Sigmoid colon (tissue), 4 donors: Measurements from ENCODE around the gene DMRTC1.
"Not testable (repeated sequence)": the region's sequence is repeated elsewhere in the genome, so short reads cannot be mapped to it uniquely, and the experiment has no call there.

ENCODE experiments used
- CTCF ChIP-seq, 4 experiments: fragments of 450-650 bp in 3 of 4; fragments of 200-600 bp in 1 of 4; IDR thresholded peaks; one replicate each; pipeline ENCODE4 v1.5.1; 2016 to 2019; ENCODE audit warnings: antibody characterized with exemption in 4 of 4, mild to moderate bottlenecking in 3 of 4, moderate library complexity in 2 of 4
- EP300 ChIP-seq, 4 donors: sonication (generic); formaldehyde crosslinking; IDR thresholded peaks; one replicate each; pipeline ENCODE4 v1.6.1; 2017; ENCODE audit warnings: antibody characterized with exemption in 4 of 4
- POLR2A ChIP-seq, 2 donors: fragments of 450-650 bp; IDR thresholded peaks; one replicate each; pipeline ENCODE4 v1.6.1; 2016; ENCODE audit warnings: antibody characterized with exemption in 2 of 2, mild to moderate bottlenecking in 2 of 2, moderate library complexity in 2 of 2
- POLR2AphosphoS5 ChIP-seq, 4 donors: sonication (generic); formaldehyde crosslinking; IDR thresholded peaks; one replicate each; pipeline ENCODE4 v1.6.1; 2017; ENCODE audit warnings: antibody characterized with exemption in 4 of 4

GRCh38 chrX:72942272-72942671, 1.4 kb downstream of the DMRTC1 start:
- TF ChIP-seq POLR2AphosphoS5, POLR2A, CTCF, EP300 (IDR thresholded peaks at IDR 0.05): not testable (repeated sequence)
